T-helper 9 cell (primary cell): ENCODE data around the gene NPTN.

Experiments
- DNase-seq: peaks from one replicate; pipeline ENCODE4 v3.0.0-alpha.2; 2020

NPTN gene

GRCh38 chr15:73631915-73632669 lies 1.1 kb downstream of the NPTN start:
- DNase-seq = no peak

DNA sequence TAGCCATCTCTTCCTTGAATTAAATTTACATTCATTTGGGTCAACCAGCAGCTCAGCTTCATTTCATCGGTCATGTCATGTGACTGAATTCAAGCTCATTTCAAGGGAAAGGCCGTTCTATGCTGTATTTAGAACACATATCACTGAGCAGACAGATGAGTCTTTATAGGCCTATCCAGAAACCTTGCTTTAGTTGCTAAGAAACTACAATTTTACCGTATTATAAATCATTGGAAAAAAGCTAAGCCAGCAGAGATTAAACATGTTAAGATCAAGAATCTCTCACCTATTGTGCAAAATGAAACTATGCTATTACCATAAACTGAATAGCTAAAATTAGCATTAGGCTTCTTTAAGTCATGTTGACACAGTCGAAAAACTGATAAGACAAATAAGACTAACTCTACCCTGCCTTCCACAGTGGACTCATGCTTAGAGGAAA lies 2.2 kb downstream of the NPTN start:
- DNase-seq = no peak

GRCh38 chr15:73629798-73630429 lies 3.3 kb downstream of the NPTN start:
- no peak for DNase-seq

DNA sequence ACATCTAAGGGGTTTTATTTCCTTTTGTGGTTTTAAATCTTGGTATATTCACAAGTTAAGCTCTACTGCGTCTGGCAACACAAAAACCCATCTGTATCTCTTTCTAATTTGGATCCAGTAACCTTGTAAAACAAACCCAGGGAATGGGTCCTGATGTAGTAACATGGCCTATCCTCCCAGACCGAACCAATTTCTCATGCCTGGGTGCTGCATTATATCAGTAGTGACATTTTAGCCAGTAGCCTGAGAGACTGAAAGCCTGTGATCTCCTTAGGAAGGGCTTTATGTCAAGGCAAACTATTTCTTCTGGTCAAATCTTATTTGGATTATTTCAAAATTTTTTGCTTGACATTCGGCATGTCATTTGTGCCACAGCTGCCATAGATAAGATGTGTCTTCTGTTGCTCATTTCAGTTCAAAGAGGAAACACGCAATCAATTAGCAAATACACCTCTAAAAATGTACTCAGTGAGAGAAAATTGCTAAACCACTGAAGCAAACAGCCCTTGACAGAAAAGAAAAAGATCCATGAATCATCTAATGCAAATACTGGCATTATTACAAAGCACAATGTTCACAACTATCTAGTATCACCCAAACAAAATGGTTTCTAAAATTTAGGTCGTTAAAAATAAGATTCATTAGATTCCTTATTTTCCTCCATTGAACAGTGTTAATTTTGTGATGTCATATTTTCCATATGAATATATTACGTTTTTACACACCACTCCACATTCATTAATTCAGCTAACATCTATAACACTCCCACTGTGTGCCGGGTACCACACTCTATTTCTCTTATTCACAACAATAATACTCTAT lies 4.0 kb downstream of the NPTN start:
- no peak for DNase-seq

- no peak for DNase-seq
Measured at GRCh38 chr15:73628102-73628501, 5.1 kb downstream of the NPTN start.

- DNase-seq = no peak
Measured at GRCh38 chr15:73626072-73626471, 7.1 kb downstream of the NPTN start.

- DNase-seq = no peak
Measured at GRCh38 chr15:73624530-73624929, 8.7 kb downstream of the NPTN start.

- DNase-seq = no peak
Measured at GRCh38 chr15:73621286-73621826, 11.8 kb downstream of the NPTN start.

GRCh38 chr15:73620078-73620477 lies 13.1 kb downstream of the NPTN start:
- DNase-seq = no peak

GRCh38 chr15:73617913-73618312 lies 15.3 kb downstream of the NPTN start:
- DNase-seq = no peak

GRCh38 chr15:73617301-73617831 lies 15.8 kb downstream of the NPTN start:
- no peak for DNase-seq

DNA sequence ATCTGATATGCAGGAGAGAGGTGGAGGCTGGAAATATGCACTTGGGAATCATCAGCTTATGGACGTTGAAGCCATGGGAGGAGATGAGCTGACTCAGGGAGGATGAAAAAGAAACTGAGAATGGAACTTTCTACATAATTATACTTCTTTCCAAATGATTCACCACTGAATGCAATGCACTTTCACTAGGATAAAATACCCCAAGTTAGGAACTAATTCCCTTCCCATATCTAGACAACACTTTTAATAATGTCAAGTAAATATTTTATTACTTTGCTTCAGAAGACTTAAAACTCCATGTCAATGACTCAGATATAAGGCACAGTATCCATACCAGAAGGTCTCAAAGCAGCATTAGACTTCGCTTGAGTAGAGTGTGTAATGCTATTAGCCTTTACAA lies 24.2 kb downstream of the NPTN start:
- no peak for DNase-seq

DNA sequence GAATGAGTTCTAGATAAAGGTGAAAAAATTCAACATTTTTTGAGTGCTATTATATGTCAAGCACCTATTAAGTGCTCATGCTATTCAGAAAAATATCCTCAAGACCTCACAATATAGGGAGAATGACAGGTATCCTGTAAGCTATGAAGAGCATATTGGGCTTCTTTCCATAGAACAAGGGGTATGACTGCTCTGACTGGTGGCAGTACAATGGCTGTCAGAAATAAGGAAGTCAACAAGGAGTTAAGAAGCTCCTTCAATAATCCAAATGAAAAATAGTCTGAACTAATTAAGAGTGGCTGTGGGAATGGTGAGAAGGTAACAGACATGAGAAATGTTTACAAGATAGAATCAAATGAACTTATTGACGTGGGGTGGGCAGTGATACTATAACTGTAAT lies 24.7 kb downstream of the NPTN start:
- no peak for DNase-seq

DNA sequence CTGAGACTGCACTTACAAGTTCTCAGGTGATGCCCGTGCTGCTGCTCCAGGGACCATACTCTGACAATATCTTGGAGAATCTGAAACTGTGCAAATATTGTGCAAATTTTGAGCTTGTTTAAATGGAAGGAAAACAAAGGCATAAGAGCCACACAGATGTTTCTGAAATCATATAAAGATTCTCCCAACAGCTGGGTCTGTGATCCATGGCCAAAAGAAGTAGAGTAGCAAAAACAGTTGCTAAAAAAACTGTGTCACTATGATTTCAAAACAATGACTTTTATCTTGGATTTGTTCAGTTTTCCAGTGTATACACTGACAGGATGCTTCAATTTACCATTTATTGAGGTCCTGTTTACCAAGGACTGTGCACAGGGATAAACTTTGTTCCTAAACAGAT lies 25.3 kb downstream of the NPTN start:
- no peak for DNase-seq

GRCh38 chr15:73607405-73607804 lies 25.8 kb downstream of the NPTN start:
- DNase-seq = no peak

DNA sequence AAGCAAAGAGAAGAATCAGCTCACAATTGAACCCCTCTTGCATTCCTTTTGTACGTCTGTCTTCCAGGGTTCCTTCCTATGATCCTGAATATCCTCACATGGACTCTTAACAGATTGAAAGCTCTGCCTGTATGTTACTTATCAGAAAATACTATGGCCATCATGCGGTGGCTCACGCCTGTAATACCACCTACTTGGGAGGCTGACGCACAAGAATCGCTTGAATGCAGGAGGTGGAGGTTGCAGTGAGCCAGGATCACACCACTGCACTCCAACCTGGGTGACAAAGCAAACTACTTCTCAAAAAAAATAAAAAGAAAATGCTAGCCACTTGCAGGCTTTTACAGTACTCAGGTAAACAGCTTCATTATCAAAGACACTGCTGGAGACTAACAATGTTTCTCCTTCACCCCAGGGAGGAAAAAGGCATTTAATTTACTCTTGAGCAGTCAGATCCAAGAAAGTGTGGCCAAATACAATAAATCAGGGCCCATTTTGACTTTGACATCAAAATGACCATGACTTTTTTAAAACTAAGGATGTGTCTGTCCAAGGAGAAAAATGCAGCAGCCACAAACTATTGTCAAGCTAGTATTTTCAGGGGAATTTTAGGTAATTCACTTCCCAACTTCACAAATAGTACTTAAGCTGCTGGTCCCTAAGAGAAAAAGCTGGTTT lies 27.3 kb downstream of the NPTN start:
- DNase-seq = no peak

DNA sequence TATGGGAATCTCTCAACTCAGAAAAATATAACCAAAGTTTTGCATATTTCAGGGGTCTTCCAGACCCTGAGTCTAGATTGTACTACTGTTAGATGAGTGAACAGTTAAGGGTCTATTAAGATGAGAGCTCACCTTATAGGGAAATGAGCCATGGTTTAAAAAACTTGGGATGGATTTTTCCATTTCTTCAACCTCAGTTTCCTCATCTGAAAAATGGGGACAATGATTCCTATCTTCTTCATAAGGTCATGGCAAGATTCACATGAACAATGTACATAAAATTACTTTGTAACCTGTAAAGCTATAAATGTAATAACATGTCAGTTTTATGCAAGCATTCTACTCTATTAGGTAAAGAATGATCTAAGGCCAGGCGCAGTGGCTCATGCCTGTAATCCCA lies 28.7 kb downstream of the NPTN start:
- no peak for DNase-seq

- DNase-seq = no peak
Measured at GRCh38 chr15:73602992-73603391, 30.2 kb downstream of the NPTN start.

DNA sequence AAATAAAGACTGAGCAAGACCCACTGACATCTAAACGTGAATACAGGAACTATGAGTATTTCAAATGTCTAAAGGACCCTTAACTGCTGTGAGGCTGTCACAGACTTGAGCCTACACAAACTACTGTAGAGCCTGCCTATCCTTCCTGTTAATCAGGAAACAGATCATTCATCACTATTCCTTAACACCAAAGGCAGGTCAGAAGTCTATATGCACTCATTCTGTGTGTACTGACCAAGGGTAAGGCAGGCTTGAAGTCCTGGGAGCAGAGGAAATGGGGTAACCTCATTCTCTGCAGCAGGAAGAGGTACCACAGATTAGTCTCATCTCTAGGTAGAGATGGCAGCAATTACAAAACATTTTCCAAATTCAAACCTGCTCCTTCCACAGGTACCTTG lies 30.7 kb downstream of the NPTN start:
- no peak for DNase-seq

- no peak for DNase-seq
Measured at GRCh38 chr15:73601451-73602445, 31.4 kb downstream of the NPTN start.
